Measurements from ENCODE around the gene MAGI2. TPM values are rescaled to one million over a fixed set of nuclear protein-coding genes. Genes with fewer than 3 reads are reported as not detected.

MAGI2 gene
- total RNA-seq, 1 donor from 2014 or later: 4.0 TPM

DNA sequence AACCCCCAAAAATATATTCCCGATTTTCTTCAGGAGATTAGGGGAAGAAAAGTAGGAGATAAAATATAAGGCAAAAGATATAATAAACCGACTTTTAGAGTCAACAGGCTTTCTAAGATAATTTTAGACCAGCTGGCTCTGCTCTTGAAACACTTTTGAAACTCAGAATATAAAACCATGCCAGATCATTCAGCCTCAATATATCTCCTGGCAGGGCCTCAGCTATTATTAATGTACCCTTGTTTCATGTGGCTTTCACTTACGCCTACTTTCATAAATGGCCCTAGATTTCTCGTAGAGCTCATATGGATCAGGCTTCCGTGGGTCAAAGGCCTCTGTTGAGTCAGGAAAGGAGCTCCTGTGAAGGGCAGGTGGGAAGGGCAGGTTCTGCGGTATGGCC is 1258.9 kb downstream of the MAGI2 start:
- intact Hi-C loops (cut with DNase I): loop anchor here (5.0 kb wide), 1 partner anchor 42 kb away; no protein-coding TSS in a partner anchor
- Histone ChIP-seq H3K9me3 (no peaks in the 10 kb centered on the region), H3K27me3 (no peaks in the 10 kb centered on the region), H3K27ac (no peak overlapping the region), H3K4me3 (no peak overlapping the region), H3K36me3 (no peaks in the 10 kb centered on the region), H3K4me1 (peaks cover 0 to 2% of the 10 kb centered on the region in 2 donors)
- TF ChIP-seq, protein P1, sequence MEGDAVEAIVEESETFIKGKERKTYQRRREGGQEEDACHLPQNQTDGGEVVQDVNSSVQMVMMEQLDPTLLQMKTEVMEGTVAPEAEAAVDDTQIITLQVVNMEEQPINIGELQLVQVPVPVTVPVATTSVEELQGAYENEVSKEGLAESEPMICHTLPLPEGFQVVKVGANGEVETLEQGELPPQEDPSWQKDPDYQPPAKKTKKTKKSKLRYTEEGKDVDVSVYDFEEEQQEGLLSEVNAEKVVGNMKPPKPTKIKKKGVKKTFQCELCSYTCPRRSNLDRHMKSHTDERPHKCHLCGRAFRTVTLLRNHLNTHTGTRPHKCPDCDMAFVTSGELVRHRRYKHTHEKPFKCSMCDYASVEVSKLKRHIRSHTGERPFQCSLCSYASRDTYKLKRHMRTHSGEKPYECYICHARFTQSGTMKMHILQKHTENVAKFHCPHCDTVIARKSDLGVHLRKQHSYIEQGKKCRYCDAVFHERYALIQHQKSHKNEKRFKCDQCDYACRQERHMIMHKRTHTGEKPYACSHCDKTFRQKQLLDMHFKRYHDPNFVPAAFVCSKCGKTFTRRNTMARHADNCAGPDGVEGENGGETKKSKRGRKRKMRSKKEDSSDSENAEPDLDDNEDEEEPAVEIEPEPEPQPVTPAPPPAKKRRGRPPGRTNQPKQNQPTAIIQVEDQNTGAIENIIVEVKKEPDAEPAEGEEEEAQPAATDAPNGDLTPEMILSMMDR (IDR thresholded peaks at IDR 0.05): no peak
- DNase-seq (ENCODE audit: low spot score in 2 of 2): no peak

GRCh38 chr7:78191475-78192079 is 1261.9 kb downstream of the MAGI2 start:
- no peaks in the 10 kb centered on the region for H3K9me3 ChIP-seq
- no peaks in the 10 kb centered on the region for H3K36me3 ChIP-seq
- no peak overlapping the region for H3K27ac ChIP-seq
- no peak overlapping the region for H3K4me3 ChIP-seq
- TF ChIP-seq, protein P1 (IDR thresholded peaks at IDR 0.05): no peak
- intact Hi-C loops (cut with DNase I): no loop called here
- H3K27me3 ChIP-seq: no peaks in the 10 kb centered on the region
- H3K4me1 ChIP-seq: no peaks in the 10 kb centered on the region
- DNase-seq (ENCODE audit: low spot score in 2 of 2): no peak

- intact Hi-C loops (cut with DNase I): no loop called here
- Histone ChIP-seq H3K36me3 (no peaks in the 10 kb centered on the region), H3K27me3 (no peaks in the 10 kb centered on the region), H3K4me3 (no peak overlapping the region), H3K27ac (no peak overlapping the region), H3K4me1 (no peaks in the 10 kb centered on the region), H3K9me3 (no peaks in the 10 kb centered on the region)
- DNase-seq (ENCODE audit: low spot score in 2 of 2): no peak
- TF ChIP-seq, protein P1 (IDR thresholded peaks at IDR 0.05): no peak
These were observed 1263.7 kb downstream of the MAGI2 start for GRCh38 chr7:78189762-78190161.

DNA sequence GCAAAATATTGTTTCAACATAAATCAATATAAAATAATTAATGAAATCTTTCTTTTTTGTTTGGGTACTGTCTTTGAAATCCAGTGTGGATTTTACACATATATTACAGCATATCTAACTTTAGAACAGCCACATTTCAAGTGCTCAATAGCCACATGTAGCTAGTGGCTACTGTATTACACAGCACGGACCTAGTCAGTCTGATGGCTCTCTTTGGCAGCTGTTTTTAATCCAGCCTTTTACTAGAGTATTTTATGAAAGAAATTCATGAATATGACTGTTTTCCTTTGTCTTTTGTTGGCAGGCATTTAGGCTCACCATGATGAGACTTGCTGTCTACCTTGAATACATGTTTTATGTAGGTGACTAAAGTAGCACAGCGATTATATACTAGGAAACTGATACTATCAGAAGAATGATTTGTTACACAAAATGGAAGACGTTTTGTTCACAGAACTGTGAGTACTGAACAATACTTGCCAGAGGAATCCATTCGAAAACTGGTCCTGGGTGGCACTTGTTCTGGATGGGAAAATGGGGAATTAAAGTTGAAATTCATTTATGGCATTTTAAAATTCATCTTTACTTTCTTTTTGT is 1268.2 kb downstream of the MAGI2 start:
- TF ChIP-seq, protein P1 (IDR thresholded peaks at IDR 0.05): no peak
- Histone ChIP-seq H3K9me3 (no peaks in the 10 kb centered on the region), H3K4me1 (no peaks in the 10 kb centered on the region), H3K27ac (no peak overlapping the region), H3K27me3 (no peaks in the 10 kb centered on the region), H3K4me3 (no peak overlapping the region), H3K36me3 (no peaks in the 10 kb centered on the region)
- no peak for DNase-seq (ENCODE audit: low spot score in 2 of 2)
- intact Hi-C loops (cut with DNase I): no loop called here

GRCh38 chr7:78184299-78184698 is 1269.2 kb downstream of the MAGI2 start:
- no peak for DNase-seq (ENCODE audit: low spot score in 2 of 2)
- no peaks in the 10 kb centered on the region for H3K36me3 ChIP-seq
- intact Hi-C loops (cut with DNase I): no loop called here
- no peak overlapping the region for H3K4me3 ChIP-seq
- H3K4me1 ChIP-seq: no peaks in the 10 kb centered on the region
- TF ChIP-seq, protein P1 (IDR thresholded peaks at IDR 0.05): no peak
- H3K27ac ChIP-seq: no peak overlapping the region
- no peaks in the 10 kb centered on the region for H3K9me3 ChIP-seq
- no peaks in the 10 kb centered on the region for H3K27me3 ChIP-seq

Measured in ascending aorta (tissue), 2 donors.